Transverse colon (tissue), 4 donors: ENCODE data around the gene ITGA7. TPM values are rescaled to one million over a fixed set of nuclear protein-coding genes. Genes with fewer than 3 reads are reported as not detected.
A peak's percentile ranks its signal among the peaks of the same experiment; 100 is the strongest.

Source experiments
- DNase-seq: peaks from one replicate; pipeline ENCODE4 v3.0.0-alpha.2; 2019
- H3K27ac ChIP-seq, 4 donors: fragments of 200-600 bp; sonication (generic); 2 replicates each; pipeline ENCODE4 v1.5.1; 2016 to 2018; ENCODE audit warnings: inconsistent platforms in 4 of 4
- H3K27me3 ChIP-seq: fragments of 200-600 bp; sonication (generic); 2 replicates; pipeline ENCODE4 v1.5.1; 2017; ENCODE audit warnings: inconsistent platforms
- H3K36me3 ChIP-seq, 4 donors: fragments of 200-600 bp; sonication (generic); 2 replicates each; pipeline ENCODE4 v1.5.1; 2017 to 2019; ENCODE audit warnings: inconsistent platforms in 4 of 4
- H3K4me1 ChIP-seq, 4 donors: fragments of 200-600 bp; sonication (generic); 2 replicates each; pipeline ENCODE4 v1.5.1; 2017 to 2020; ENCODE audit warnings: inconsistent platforms in 4 of 4
- H3K4me3 ChIP-seq, 4 donors: fragments of 200-600 bp; sonication (generic); 1 replicate in 1 of 4; 2 replicates in 3 of 4; pipeline versions ENCODE4 v1.5.1 to v1.6.1; 2017 to 2019; ENCODE audit warnings: inconsistent platforms in 4 of 4
- H3K9me3 ChIP-seq, 2 donors: fragments of 200-600 bp; sonication (generic); 2 replicates each; pipeline ENCODE4 v1.5.1; 2017 to 2019; ENCODE audit warnings: inconsistent platforms in 2 of 2
- EP300 ChIP-seq: sonication (generic); formaldehyde crosslinking; IDR thresholded peaks from one replicate; pipeline ENCODE4 v1.6.1; 2017; ENCODE audit warnings: antibody characterized with exemption, low read depth
- POLR2A ChIP-seq: fragments of 450-650 bp; IDR thresholded peaks from one replicate; pipeline ENCODE4 v1.6.1; 2016; ENCODE audit warnings: antibody characterized with exemption, mild to moderate bottlenecking, moderate library complexity
- POLR2AphosphoS5 ChIP-seq, 3 donors: sonication (generic); formaldehyde crosslinking; IDR thresholded peaks; one replicate each; pipeline ENCODE4 v1.6.1; 2016; ENCODE audit warnings: antibody characterized with exemption in 3 of 3
- WGBS, 2 donors: methylation state at CpG; one replicate each; pipeline ENCODE4 v1.1.5; 2018; ENCODE audit warnings: low coverage in 1 of 2; 5-methylcytosine and 5-hydroxymethylcytosine counted together
- in situ Hi-C, 4 donors: fragments of 200-750 bp; cut with MboI; loops; one replicate each; pipeline versions ENCODE4 v1.15.0 to v1.15.1; 2017; ENCODE audit warnings: low sequenced_read_pairs in 3 of 4, low pct_ligation_motif_present in 1 of 4, low pct_unique_long_range_greater_than_20kb in 1 of 4
- intact Hi-C: fragments of 100-400 bp; cut with DNase I; formaldehyde crosslinking; loops from one replicate; pipeline ENCODE4 v1.15.1; 2023; ENCODE audit warnings: low total_unique reads
- total RNA-seq, 4 donors: library from RNA; depleted of rRNA; stranded (reverse); fragments of >200 nt; gene quantifications; one replicate each; pipeline ENCODE4 v1.1.0, GENCODE V29; 2016
- TF ChIP-seq, protein P1 (sequence below), 5 experiments: fragments of 200-600 bp in 3 of 5; fragments of 450-650 bp in 2 of 5; sonication (generic) in 3 of 5; IDR thresholded peaks; 1 replicate in 2 of 5; 2 replicates in 3 of 5; pipeline ENCODE4 v1.5.1; 2016 to 2017; ENCODE audit warnings: antibody characterized with exemption in 5 of 5, inconsistent platforms in 3 of 5, mild to moderate bottlenecking in 2 of 5, moderate library complexity in 1 of 5

ITGA7 gene
- total RNA-seq, 4 donors from 2014 or later = 14.4 to 125 (median 23.6) TPM

DNA sequence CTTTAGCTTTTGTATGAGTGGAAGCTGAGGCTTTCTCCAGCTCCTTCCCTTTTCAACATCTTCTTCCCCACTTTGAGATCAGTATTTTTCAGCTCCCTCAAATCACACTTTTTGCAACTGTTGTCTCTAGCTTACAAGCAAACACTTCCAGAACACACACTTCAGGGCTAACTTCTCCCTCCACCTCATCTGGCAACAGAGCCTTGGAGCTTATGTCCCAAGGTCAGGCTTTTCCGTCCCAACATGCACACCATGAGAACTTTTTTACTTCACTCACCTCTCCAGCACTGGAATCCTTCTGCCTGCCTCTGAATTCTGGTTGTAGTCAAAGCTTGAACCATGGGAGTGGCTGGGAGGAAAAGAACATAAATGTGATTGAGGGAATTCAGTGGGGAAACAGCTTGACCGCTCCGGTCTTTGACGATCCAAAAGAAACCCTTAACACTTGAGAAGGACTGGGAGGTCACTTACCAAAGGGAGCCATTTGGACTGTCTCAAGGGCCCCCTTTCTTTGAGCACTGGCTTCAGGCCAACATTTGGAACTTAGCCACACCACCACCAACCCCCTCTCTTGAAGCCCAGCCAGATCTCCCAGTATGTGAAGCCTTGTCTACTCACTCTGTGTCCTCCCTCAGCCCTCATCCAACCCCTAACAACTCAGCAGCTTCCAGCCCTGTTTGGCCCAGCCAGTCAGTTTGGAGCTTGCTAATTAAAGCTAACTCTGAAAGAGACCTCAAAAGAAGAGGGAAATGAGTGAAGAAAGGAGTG is 4.3 kb upstream of the ITGA7 start:
- TF ChIP-seq, protein P1, sequence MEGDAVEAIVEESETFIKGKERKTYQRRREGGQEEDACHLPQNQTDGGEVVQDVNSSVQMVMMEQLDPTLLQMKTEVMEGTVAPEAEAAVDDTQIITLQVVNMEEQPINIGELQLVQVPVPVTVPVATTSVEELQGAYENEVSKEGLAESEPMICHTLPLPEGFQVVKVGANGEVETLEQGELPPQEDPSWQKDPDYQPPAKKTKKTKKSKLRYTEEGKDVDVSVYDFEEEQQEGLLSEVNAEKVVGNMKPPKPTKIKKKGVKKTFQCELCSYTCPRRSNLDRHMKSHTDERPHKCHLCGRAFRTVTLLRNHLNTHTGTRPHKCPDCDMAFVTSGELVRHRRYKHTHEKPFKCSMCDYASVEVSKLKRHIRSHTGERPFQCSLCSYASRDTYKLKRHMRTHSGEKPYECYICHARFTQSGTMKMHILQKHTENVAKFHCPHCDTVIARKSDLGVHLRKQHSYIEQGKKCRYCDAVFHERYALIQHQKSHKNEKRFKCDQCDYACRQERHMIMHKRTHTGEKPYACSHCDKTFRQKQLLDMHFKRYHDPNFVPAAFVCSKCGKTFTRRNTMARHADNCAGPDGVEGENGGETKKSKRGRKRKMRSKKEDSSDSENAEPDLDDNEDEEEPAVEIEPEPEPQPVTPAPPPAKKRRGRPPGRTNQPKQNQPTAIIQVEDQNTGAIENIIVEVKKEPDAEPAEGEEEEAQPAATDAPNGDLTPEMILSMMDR (IDR thresholded peaks at IDR 0.05) = no peak
- TF ChIP-seq POLR2AphosphoS5 (IDR thresholded peaks at IDR 0.05) (no peak), EP300 (no peak), POLR2A (no peak)
- Histone ChIP-seq H3K36me3 (no peaks in the 10 kb centered on the region), H3K9me3 (no peaks in the 10 kb centered on the region), H3K4me1 (peaks cover 12 to 40% (median 27%) of the 10 kb centered on the region in 4 donors), H3K27ac (peak overlapping the region; percentile 39 to 88 (median 71)), H3K27me3 (peaks cover 22% of the 10 kb centered on the region), H3K4me3 (no peak overlapping the region)
- in situ Hi-C loops = no loop called here
- no peak for DNase-seq
- intact Hi-C loops = no loop called here
- 49 to 57% methylated on average over 3 to 4 of the region's 4 CpGs for WGBS, 2 donors

DNA sequence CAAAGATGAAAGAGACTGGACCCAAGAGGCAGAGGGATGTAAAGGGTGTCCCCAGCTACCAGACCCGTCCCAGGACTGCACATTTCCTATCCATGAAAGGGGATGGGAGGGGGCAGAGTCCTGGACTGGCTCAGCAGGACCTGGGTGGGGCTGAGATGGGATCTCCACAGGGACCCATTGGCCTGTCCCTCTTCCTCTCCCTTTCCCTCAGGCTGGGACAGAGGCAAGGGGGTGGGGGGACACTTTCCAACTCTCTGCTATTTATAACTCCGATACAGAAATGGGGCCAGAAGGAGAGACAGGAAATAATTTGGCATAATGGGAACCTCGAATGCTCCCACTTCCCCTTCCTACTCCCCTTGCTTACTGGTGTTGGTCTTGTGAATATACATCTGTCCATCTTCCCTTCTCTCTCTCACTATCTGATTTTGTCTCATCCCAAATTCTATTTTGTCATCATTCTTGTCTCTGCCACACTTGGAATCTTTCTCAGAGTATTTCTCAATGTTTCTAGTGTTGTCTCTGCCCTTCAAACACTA is 1.1 kb upstream of the ITGA7 start:
- Histone ChIP-seq H3K27me3 (peaks cover 27% of the 10 kb centered on the region), H3K4me1 (peaks cover 7 to 32% (median 23%) of the 10 kb centered on the region in 4 donors), H3K36me3 (no peaks in the 10 kb centered on the region), H3K9me3 (no peaks in the 10 kb centered on the region), H3K4me3 (peak overlapping the region in 2 of 4 donors; percentile 57 to 64), H3K27ac (peak overlapping the region; percentile 64 to 88 (median 83))
- 10 to 19% methylated on average over 2 to 3 of the region's 3 CpGs for WGBS, 2 donors
- TF ChIP-seq, protein P1 (IDR thresholded peaks at IDR 0.05) = no peak
- TF ChIP-seq POLR2AphosphoS5 (IDR thresholded peaks at IDR 0.05) = no peak
- TF ChIP-seq POLR2A = no peak
- TF ChIP-seq EP300 = no peak
- in situ Hi-C loops = no loop called here
- no peak for DNase-seq
- intact Hi-C loops = no loop called here

DNA sequence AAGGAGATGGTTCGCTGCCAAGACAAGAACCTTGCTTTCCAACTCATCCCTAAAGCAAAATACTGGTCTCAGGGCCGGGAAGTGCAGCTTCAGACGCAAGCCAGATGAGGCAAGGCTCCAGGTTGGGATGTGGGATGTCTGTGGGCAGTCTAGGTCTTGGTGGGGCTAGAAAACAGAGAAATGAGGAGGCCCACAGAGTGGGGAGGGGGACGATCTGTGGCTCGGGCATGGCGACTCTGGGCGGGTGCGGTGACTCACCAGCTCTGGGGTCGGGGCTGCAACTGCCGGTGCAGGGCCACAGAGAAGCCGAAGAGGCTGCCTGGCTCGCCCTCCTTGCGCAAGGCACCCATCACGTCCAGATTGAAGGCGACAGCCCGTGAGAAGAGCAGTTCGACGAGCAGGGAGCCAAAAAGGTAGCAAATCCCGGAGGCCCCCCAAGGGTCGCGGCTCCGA is 459 bp downstream of the ITGA7 start:
- Histone ChIP-seq H3K4me1 (peaks cover 7 to 34% (median 25%) of the 10 kb centered on the region in 4 donors), H3K9me3 (no peaks in the 10 kb centered on the region), H3K36me3 (no peaks in the 10 kb centered on the region), H3K27ac (peak overlapping the region; percentile 64 to 88 (median 83)), H3K4me3 (peak overlapping the region; percentile 45 to 64 (median 56)), H3K27me3 (peaks cover 27% of the 10 kb centered on the region)
- intact Hi-C loops = no loop called here
- no peak for DNase-seq
- 11% methylated on average over 22 of the region's 22 CpGs; no CpG with 5 or more reads in 1 of the 2 donors for WGBS, 2 donors
- in situ Hi-C loops = no loop called here
- TF ChIP-seq, protein P1 (IDR thresholded peaks at IDR 0.05) = no peak
- TF ChIP-seq EP300 = no peak
- TF ChIP-seq POLR2AphosphoS5 (IDR thresholded peaks at IDR 0.05) = no peak
- no peak for TF ChIP-seq POLR2A

DNA sequence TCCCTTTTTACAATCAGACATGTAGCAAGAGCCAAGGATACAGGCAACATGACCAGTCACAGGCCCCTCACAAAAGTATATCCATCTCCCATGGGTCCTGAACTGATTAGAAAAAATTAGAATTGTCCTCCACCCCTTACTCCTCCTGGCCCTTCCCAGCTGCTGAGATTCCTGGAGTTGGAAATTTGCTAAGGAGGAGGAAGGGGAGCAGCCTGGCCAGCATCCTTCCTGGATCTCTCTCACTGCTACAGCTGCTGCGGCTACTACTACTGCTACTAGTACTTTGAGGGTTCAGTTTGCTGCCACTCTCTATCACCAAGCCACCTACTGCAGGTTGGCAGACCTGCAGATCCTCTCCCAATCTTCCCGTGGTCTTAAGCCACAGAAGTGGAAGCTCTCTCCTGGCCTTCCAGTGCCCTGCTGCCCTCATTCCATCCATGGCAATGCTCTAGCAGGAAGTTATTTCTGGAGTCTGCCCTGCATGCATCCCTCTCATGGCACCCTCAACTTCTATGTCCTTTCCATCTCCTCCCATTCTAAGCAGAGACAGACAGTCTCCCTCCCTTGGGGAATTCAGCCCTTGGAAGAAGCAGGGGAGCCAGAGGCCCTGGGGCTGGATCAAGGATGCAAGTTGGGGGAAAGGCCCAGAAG is 1.0 kb downstream of the ITGA7 start:
- TF ChIP-seq POLR2AphosphoS5 (IDR thresholded peaks at IDR 0.05) (no peak), POLR2A (no peak), EP300 (no peak)
- TF ChIP-seq, protein P1 (IDR thresholded peaks at IDR 0.05) = no peak
- WGBS, 2 donors = 60 to 71% methylated on average over 1 to 2 of the region's 2 CpGs
- peaks cover 27% of the 10 kb centered on the region for H3K27me3 ChIP-seq
- in situ Hi-C loops (no loop called here), intact Hi-C loops (no loop called here)
- H3K4me1 ChIP-seq = peaks cover 7 to 34% (median 25%) of the 10 kb centered on the region in 4 donors
- peak overlapping the region in 3 of 4 donors; percentile 45 to 64 (median 57) for H3K4me3 ChIP-seq
- H3K27ac ChIP-seq = peak overlapping the region; percentile 64 to 88 (median 83)
- no peaks in the 10 kb centered on the region for H3K9me3 ChIP-seq
- H3K36me3 ChIP-seq = no peaks in the 10 kb centered on the region
- no peak for DNase-seq
